ENCODE results near the gene SUMO4. TPM values are rescaled to one million over a fixed set of nuclear protein-coding genes. Genes with fewer than 3 reads are reported as not detected.
A peak's percentile ranks its signal among the peaks of the same experiment; 100 is the strongest.

The SUMO4 gene
- polyA plus RNA-seq, 1 donor = 0.52 TPM

DNA sequence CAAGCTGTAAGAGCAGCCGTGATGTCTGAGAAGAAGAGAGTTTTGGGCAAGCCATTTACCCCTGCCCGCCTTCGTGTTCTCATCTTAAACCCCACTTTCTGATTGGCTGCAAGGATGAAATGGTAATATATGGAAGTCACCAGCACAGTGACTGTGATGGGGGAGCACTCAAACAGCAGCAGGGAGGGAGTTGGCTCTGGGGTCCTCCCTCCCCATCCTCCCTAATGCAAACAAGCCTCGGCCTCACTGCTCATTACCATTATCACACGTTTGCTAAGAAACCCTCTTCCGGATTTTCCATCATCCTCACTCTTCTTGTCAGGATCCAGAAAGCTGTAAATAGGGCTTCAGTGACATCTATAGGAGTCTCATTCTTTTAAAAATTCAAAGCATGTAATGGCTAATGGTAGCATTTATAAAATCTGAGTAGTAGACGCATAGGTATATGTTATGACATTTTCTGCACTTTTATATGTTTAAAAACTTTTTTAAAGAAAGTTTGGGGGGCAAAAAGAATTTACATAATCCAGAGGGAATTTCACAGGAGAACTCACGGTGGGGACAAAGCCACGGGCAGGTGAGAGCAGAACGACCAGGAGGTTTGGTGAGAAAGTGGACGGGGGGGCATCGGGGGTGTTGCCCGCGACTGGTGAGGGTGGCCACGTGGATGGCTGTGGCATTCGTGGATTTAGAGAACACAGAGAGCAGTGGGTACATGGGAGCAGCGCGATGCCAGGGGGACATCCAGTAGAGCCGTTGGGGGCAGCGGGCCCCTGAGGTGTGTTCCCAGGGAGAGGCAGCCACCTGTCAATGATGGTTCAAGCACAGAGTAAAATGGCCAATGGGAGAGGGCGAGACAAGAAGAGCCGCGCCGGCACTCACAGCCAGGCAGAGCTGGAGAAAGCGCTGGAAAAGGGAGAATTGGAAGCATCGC, 29.6 kb downstream of the SUMO4 start:
- H3K9me3 ChIP-seq (ENCODE audit: control insufficient read depth, low read depth, low read length) = no peaks in the 10 kb centered on the region
- H3K36me3 ChIP-seq (ENCODE audit: control insufficient read depth, insufficient read depth, low read length) = no peaks in the 10 kb centered on the region
- H3K27ac ChIP-seq (ENCODE audit: low read length) = no peak overlapping the region
- WGBS (ENCODE audit: insufficient coverage, low lambda C conversion rate) = 93% methylated on average over 3 of the region's 26 CpGs
- H3K27me3 ChIP-seq (ENCODE audit: control insufficient read depth, insufficient read depth, low read length) = no peaks in the 10 kb centered on the region
- peaks cover 2% of the 10 kb centered on the region for H3K4me1 ChIP-seq (ENCODE audit: control insufficient read depth, insufficient read depth, low read length)
- no peak overlapping the region for H3K4me3 ChIP-seq (ENCODE audit: low read length)
- DNase-seq = no peak

DNA sequence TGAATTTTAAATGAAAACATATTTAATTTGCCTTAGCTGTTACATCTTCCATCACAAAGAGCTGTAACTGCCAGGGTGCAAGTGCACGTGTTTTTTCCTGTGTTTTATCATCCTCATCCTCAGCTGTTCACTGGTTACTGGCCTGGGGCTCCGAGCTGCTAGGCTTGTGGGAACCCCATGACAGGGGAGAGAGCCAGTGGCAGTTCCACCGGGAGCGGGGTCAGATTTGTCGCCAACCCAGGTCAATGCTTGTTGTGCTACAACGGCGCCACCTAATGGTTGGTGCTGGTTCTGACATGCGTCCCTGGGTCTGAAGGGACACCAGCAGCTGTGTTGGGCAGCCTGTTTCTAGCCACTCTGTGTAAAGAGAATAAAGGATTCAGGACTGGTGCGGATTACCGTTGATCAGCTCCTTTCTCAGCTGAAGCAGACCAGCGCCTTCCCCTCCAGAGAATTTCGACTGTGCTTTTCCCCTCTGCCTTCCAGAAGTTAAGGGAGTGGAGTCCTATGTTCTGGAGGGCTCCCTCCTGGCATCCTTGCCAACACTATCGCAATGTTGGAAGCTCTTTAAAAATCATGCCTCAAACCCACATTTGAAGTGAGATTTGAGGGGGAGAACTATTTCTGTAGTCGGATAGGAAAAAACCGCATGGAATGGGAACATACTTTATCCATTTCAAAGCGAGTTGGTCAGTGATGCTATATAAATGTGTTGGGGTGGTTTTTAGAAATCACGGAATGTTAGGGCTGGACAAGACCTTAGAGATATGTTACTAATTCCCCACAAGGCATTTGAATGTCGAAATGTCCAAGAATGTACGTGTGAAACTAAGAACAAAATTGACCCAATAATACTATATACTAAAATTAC, 32.1 kb downstream of the SUMO4 start:
- WGBS (ENCODE audit: insufficient coverage, low lambda C conversion rate) = 100% methylated on average over 2 of the region's 19 CpGs
- no peak overlapping the region for H3K27ac ChIP-seq (ENCODE audit: low read length)
- peak; percentile 61 to 71 for DNase-seq

DNA sequence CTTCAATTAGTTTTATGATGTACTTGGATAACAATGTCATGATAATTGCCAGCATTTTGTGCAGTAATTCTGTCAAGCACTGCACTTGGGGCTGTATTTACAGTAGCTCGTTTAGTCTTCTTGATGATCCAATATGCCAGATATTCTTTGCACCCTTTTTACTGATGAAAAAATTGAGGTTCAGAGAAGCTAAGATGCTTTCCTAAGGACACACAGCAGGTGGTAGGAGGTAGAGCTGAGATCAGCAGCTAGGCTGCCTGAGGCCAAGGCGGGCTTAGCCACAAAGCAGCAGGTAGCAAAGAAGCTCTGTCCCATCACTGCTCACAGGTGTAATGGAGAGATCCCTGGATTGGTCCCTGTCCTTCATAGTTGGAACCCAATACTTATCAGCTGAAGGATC, 33.3 kb downstream of the SUMO4 start:
- Histone ChIP-seq H3K27me3 (ENCODE audit: control insufficient read depth, insufficient read depth, low read length) (no peaks in the 10 kb centered on the region), H3K27ac (ENCODE audit: low read length) (no peak overlapping the region), H3K4me1 (ENCODE audit: control insufficient read depth, insufficient read depth, low read length) (peaks cover 2% of the 10 kb centered on the region), H3K36me3 (ENCODE audit: control insufficient read depth, insufficient read depth, low read length) (no peaks in the 10 kb centered on the region), H3K4me3 (ENCODE audit: low read length) (no peak overlapping the region), H3K9me3 (ENCODE audit: control insufficient read depth, low read depth, low read length) (no peaks in the 10 kb centered on the region)
- no CpG with 5 or more reads among the region's 2 CpGs for WGBS (ENCODE audit: insufficient coverage, low lambda C conversion rate)
- no peak for DNase-seq

More for the DNA sequence above, 32.1 kb downstream of the SUMO4 start:
- no peak overlapping the region for H3K4me3 ChIP-seq (ENCODE audit: low read length)
- no peaks in the 10 kb centered on the region for H3K36me3 ChIP-seq (ENCODE audit: control insufficient read depth, insufficient read depth, low read length)
- H3K27me3 ChIP-seq (ENCODE audit: control insufficient read depth, insufficient read depth, low read length) = no peaks in the 10 kb centered on the region
- peaks cover 2% of the 10 kb centered on the region for H3K4me1 ChIP-seq (ENCODE audit: control insufficient read depth, insufficient read depth, low read length)
- no peaks in the 10 kb centered on the region for H3K9me3 ChIP-seq (ENCODE audit: control insufficient read depth, low read depth, low read length)

DNA sequence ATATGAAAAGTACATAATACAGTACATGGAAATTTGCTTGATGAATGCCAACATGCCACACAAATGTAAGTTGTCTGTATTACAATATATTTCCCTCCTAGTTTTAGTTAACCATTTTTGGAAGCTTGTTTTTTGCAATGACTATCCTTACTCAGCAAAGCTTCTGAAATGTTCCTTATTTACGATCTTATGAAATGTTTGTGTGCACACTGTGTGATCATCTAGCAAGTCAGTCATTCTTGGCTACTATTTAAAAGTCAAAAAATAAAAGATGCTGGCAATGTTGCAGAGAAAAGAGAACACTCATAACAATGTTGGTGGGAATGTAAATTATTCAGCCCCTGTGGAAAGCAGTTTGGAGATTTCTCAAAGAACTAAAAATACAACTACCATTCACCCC, 33.8 kb downstream of the SUMO4 start:
- no peaks in the 10 kb centered on the region for H3K9me3 ChIP-seq (ENCODE audit: control insufficient read depth, low read depth, low read length)
- no peak for DNase-seq
- H3K4me3 ChIP-seq (ENCODE audit: low read length) = no peak overlapping the region
- no peak overlapping the region for H3K27ac ChIP-seq (ENCODE audit: low read length)
- no peaks in the 10 kb centered on the region for H3K36me3 ChIP-seq (ENCODE audit: control insufficient read depth, insufficient read depth, low read length)
- peaks cover 2% of the 10 kb centered on the region for H3K4me1 ChIP-seq (ENCODE audit: control insufficient read depth, insufficient read depth, low read length)
- no peaks in the 10 kb centered on the region for H3K27me3 ChIP-seq (ENCODE audit: control insufficient read depth, insufficient read depth, low read length)
- no CpG with 5 or more reads among the region's 1 CpG for WGBS (ENCODE audit: insufficient coverage, low lambda C conversion rate)

DNA sequence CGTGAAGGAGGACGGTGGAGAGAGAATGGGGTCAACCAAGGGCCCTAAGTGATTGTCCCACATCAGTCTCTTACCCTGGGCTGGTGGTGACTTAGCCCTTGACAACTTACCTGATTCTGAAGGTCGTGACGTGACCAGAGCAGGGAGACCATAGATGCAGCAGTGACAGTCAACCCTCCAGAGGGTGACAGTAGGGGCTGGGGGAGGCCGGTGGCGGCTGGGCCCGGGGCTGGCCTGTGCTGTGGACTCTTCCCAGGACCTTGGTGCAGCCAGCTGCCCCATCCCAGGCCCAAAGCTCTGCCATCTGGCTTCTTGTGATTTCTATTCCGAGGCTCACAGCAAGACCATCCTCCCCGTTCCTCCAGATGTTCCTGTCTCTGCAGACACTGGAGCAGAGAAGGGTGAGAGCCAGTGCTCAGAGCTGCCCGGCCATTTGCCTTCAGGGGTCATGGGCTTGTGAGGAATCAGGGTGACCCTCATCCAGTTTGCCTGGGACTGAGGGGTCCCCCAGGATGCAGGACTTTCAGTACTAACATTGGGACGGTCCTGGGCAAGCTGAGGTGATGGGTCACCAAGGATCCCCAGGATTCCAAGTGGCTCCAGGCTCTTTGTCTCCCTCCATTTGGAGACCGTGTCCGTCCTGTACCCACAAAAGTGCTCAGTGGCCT, 36.0 kb downstream of the SUMO4 start:
- Histone ChIP-seq H3K4me1 (ENCODE audit: control insufficient read depth, insufficient read depth, low read length) (peaks cover 2% of the 10 kb centered on the region), H3K4me3 (ENCODE audit: low read length) (no peak overlapping the region), H3K36me3 (ENCODE audit: control insufficient read depth, insufficient read depth, low read length) (no peaks in the 10 kb centered on the region), H3K9me3 (ENCODE audit: control insufficient read depth, low read depth, low read length) (no peaks in the 10 kb centered on the region), H3K27me3 (ENCODE audit: control insufficient read depth, insufficient read depth, low read length) (no peaks in the 10 kb centered on the region), H3K27ac (ENCODE audit: low read length) (no peak overlapping the region)
- DNase-seq = no peak
- no CpG with 5 or more reads among the region's 13 CpGs for WGBS (ENCODE audit: insufficient coverage, low lambda C conversion rate)

DNA sequence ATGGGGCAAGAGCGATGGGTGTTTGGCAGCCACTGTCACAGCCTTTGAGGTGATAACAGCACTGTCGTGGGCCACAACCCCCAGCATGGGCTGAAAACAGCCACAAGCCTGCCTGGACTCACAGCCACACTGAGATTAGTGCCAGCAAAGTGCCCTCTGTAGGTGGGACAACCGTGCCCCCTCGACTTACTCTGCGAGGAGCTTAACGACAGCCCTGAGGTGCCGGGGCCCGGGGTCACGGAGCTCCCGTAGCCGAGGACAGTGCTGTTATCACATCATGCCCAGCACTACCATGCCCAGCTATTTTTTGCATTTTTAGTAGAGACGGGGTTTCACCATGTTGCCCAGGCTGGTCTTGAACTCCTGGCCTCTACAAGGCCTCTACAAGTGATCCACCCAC, 36.6 kb downstream of the SUMO4 start:
- WGBS (ENCODE audit: insufficient coverage, low lambda C conversion rate) = no CpG with 5 or more reads among the region's 12 CpGs
- Histone ChIP-seq H3K36me3 (ENCODE audit: control insufficient read depth, insufficient read depth, low read length) (no peaks in the 10 kb centered on the region), H3K4me1 (ENCODE audit: control insufficient read depth, insufficient read depth, low read length) (peaks cover 8% of the 10 kb centered on the region), H3K9me3 (ENCODE audit: control insufficient read depth, low read depth, low read length) (no peaks in the 10 kb centered on the region), H3K27ac (ENCODE audit: low read length) (no peak overlapping the region), H3K27me3 (ENCODE audit: control insufficient read depth, insufficient read depth, low read length) (no peaks in the 10 kb centered on the region), H3K4me3 (ENCODE audit: low read length) (no peak overlapping the region)
- DNase-seq = no peak

DNA sequence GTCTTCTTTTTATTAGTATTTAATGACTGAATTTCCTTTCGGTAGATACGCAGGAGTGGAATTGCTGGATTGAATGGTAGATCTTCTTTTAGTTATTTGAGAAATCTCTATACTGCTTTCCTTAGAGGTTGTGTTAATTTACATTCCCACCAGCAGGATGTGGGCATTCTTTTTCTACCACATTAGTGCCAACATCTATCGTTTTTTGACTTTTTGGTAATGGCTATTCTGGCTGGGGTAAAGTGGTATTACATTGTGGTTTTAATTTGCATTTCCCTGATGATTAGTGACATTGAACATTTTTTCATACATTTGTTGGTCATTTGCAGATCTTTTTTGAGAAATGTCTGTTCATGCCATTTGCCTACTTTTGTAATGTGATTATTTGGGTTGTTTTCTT, 37.1 kb downstream of the SUMO4 start:
- H3K4me3 ChIP-seq (ENCODE audit: low read length) = no peak overlapping the region
- 67% methylated on average over 1 of the region's 3 CpGs for WGBS (ENCODE audit: insufficient coverage, low lambda C conversion rate)
- H3K27ac ChIP-seq (ENCODE audit: low read length) = no peak overlapping the region
- H3K9me3 ChIP-seq (ENCODE audit: control insufficient read depth, low read depth, low read length) = no peaks in the 10 kb centered on the region
- H3K36me3 ChIP-seq (ENCODE audit: control insufficient read depth, insufficient read depth, low read length) = no peaks in the 10 kb centered on the region
- H3K27me3 ChIP-seq (ENCODE audit: control insufficient read depth, insufficient read depth, low read length) = no peaks in the 10 kb centered on the region
- H3K4me1 ChIP-seq (ENCODE audit: control insufficient read depth, insufficient read depth, low read length) = peaks cover 6% of the 10 kb centered on the region
- DNase-seq = no peak

DNA sequence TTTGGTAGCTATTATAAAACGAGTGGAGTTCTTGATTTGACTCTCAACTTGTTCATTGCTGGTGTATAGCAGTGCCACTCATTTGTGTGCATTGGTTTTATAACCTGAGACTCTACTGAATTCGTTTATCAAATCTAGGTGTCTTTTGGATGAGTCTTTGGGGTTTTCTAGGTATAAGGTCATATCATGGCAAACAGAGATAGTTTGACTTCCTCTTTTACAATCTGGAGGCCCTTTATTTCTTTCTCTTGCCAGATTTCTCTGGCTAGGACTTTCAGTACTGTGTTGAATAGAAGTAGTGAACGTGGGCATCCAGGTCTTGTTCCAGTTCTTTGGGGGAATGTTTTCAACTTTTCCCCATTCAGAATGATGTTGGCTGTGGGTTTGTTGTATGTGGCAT, 38.8 kb downstream of the SUMO4 start:
- H3K27me3 ChIP-seq (ENCODE audit: control insufficient read depth, insufficient read depth, low read length) = no peaks in the 10 kb centered on the region
- H3K4me1 ChIP-seq (ENCODE audit: control insufficient read depth, insufficient read depth, low read length) = peaks cover 6% of the 10 kb centered on the region
- no peak overlapping the region for H3K4me3 ChIP-seq (ENCODE audit: low read length)
- 100% methylated on average over 1 of the region's 3 CpGs for WGBS (ENCODE audit: insufficient coverage, low lambda C conversion rate)
- DNase-seq = no peak
- no peaks in the 10 kb centered on the region for H3K36me3 ChIP-seq (ENCODE audit: control insufficient read depth, insufficient read depth, low read length)
- H3K9me3 ChIP-seq (ENCODE audit: control insufficient read depth, low read depth, low read length) = no peaks in the 10 kb centered on the region
- no peak overlapping the region for H3K27ac ChIP-seq (ENCODE audit: low read length)

DNA sequence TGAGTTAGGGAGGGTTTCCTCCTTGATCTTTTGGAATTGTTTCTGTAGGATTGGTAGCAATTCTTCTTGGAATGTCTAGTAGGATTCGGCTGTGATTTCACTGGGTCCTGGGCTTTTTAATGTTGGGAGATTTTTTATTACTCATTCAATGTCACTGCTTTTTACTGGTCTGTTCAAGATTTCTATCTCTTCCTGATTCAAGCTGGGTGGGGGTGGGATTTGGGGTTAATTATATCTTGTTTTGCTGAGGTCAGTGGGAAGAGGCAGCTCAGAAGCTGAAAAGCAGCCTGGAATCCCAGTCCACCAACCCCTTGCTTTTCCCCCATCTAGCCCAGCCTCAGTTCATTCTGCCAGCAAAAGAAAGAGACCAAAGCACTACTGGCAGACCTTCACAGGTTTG, 39.6 kb downstream of the SUMO4 start:
- H3K36me3 ChIP-seq (ENCODE audit: control insufficient read depth, insufficient read depth, low read length) = no peaks in the 10 kb centered on the region
- H3K4me3 ChIP-seq (ENCODE audit: low read length) = no peak overlapping the region
- H3K9me3 ChIP-seq (ENCODE audit: control insufficient read depth, low read depth, low read length) = no peaks in the 10 kb centered on the region
- no peak for DNase-seq
- peaks cover 6% of the 10 kb centered on the region for H3K4me1 ChIP-seq (ENCODE audit: control insufficient read depth, insufficient read depth, low read length)
- no peak overlapping the region for H3K27ac ChIP-seq (ENCODE audit: low read length)
- H3K27me3 ChIP-seq (ENCODE audit: control insufficient read depth, insufficient read depth, low read length) = no peaks in the 10 kb centered on the region
- 80% methylated on average over 1 of the region's 1 CpG for WGBS (ENCODE audit: insufficient coverage, low lambda C conversion rate)
